Hepatocyte (in vitro differentiated cells): ENCODE results near the gene SGCG. TPM values are rescaled to one million over a fixed set of nuclear protein-coding genes. Genes with fewer than 3 reads are reported as not detected.

ENCODE experiments used
- DNase-seq: peaks from one replicate; pipeline ENCODE4 v3.0.0-alpha.2; 2016; ENCODE audit warnings: low spot score
- H2AFZ ChIP-seq: fragments of 200-600 bp; sonication (generic); 2 replicates; pipeline ENCODE4 v1.6.0; 2016; ENCODE audit warnings: antibody characterized with exemption, mild to moderate bottlenecking
- H3K27ac ChIP-seq: fragments of 200-600 bp; sonication (generic); 2 replicates; pipeline ENCODE4 v1.5.1; 2016; ENCODE audit warnings: mild to moderate bottlenecking
- H3K27me3 ChIP-seq: fragments of 200-600 bp; sonication (generic); 2 replicates; pipeline ENCODE4 v1.6.1; 2016
- H3K36me3 ChIP-seq: fragments of 200-600 bp; sonication (generic); replicated peaks from 2 replicates; pipeline ENCODE4 v1.5.1; 2016; ENCODE audit warnings: low read depth; ENCODE audit not compliant: insufficient read depth
- H3K4me1 ChIP-seq: fragments of 200-600 bp; sonication (generic); 2 replicates; pipeline ENCODE4 v1.5.1; 2016; ENCODE audit warnings: mild to moderate bottlenecking, moderate library complexity; ENCODE audit not compliant: insufficient read depth
- H3K4me2 ChIP-seq: fragments of 200-600 bp; sonication (generic); 2 replicates; pipeline ENCODE4 v1.6.0; 2016
- H3K4me3 ChIP-seq: fragments of 200-600 bp; sonication (generic); 2 replicates; pipeline ENCODE4 v1.5.1; 2016; ENCODE audit warnings: mild to moderate bottlenecking
- H3K79me2 ChIP-seq: fragments of 200-600 bp; sonication (generic); 2 replicates; pipeline ENCODE4 v1.6.0; 2017; ENCODE audit warnings: mild to moderate bottlenecking
- H3K9me2 ChIP-seq: fragments of 200-600 bp; sonication (generic); replicated peaks from 2 replicates; pipeline ENCODE4 v1.6.0; 2017; ENCODE audit warnings: mild to moderate bottlenecking; ENCODE audit not compliant: insufficient read depth
- H3K9me3 ChIP-seq: fragments of 200-600 bp; sonication (generic); 2 replicates; pipeline ENCODE4 v1.5.1; 2016; ENCODE audit warnings: low read depth, mild to moderate bottlenecking
- H4K20me1 ChIP-seq: fragments of 200-600 bp; sonication (generic); 2 replicates; pipeline ENCODE4 v1.6.0; 2016; ENCODE audit warnings: mild to moderate bottlenecking; ENCODE audit not compliant: insufficient read depth, poor library complexity, severe bottlenecking
- CTCF ChIP-seq: fragments of 200-600 bp; sonication (generic); IDR thresholded peaks from 2 replicates; pipeline ENCODE4 v1.5.1; 2016; ENCODE audit warnings: antibody characterized with exemption, mild to moderate bottlenecking; ENCODE audit not compliant: poor library complexity
- EZH2 ChIP-seq: fragments of 200-600 bp; sonication (generic); IDR thresholded peaks from 2 replicates; pipeline ENCODE4 v1.6.1; 2016; ENCODE audit warnings: antibody characterized with exemption, mild to moderate bottlenecking, borderline replicate concordance
- EZH2phosphoT487 ChIP-seq: fragments of 200-600 bp; sonication (generic); IDR thresholded peaks from one replicate; pipeline ENCODE4 v1.6.1; 2018; ENCODE audit warnings: antibody characterized with exemption, mild to moderate bottlenecking, low read depth, moderate library complexity; ENCODE audit not compliant: unreplicated experiment, severe bottlenecking
- WGBS: methylation state at CpG from one replicate; pipeline ENCODE4 v1.1.6; 2016; ENCODE audit warnings: low lambda C conversion rate; ENCODE audit errors: missing lambda C conversion rate; 5-methylcytosine and 5-hydroxymethylcytosine counted together
- polyA plus RNA-seq: library from polyadenylated mRNA; unstranded; fragments of >200 nt; fragmentation: Nextera tagmentation; extraction: Ambion mirVana; gene quantifications from 2 replicates; pipeline ENCODE4 v1.2.1, GENCODE V29; 2016
- total RNA-seq: library from RNA; depleted of rRNA; stranded (reverse); fragments of >200 nt; gene quantifications from 2 replicates; pipeline ENCODE4 v1.2.3, GENCODE V29; 2014

Gene SGCG
- total and polyA plus RNA-seq, 2 experiments from 2014 or later, result 2.7 to 3.1 TPM

- no peaks in the 10 kb centered on the region for H3K27me3 ChIP-seq
- no peaks in the 10 kb centered on the region for H4K20me1 ChIP-seq
- no peaks in the 10 kb centered on the region for H3K9me2 ChIP-seq
- H2AFZ ChIP-seq, result no peak overlapping the region
- no peak overlapping the region for H3K27ac ChIP-seq
- no peaks in the 10 kb centered on the region for H3K9me3 ChIP-seq
- H3K36me3 ChIP-seq, result no peaks in the 10 kb centered on the region
- H3K4me2 ChIP-seq, result no peak overlapping the region
- no peak for DNase-seq
- no peak overlapping the region for H3K4me3 ChIP-seq
- H3K4me1 ChIP-seq, result no peaks in the 10 kb centered on the region
- H3K79me2 ChIP-seq, result no peaks in the 10 kb centered on the region
- TF ChIP-seq CTCF, result no peak
- TF ChIP-seq EZH2phosphoT487, result no peak
- TF ChIP-seq EZH2, result no peak
- 95% methylated on average over 16 of the region's 19 CpGs for WGBS
Measured at GRCh38 chr13:23322353-23323336, 141.9 kb downstream of the SGCG start.

GRCh38 chr13:23323946-23324709, 143.3 kb downstream of the SGCG start:
- no peaks in the 10 kb centered on the region for H3K36me3 ChIP-seq
- no peak overlapping the region for H3K4me2 ChIP-seq
- no peaks in the 10 kb centered on the region for H4K20me1 ChIP-seq
- no peak for DNase-seq
- no peaks in the 10 kb centered on the region for H3K9me2 ChIP-seq
- WGBS, result 79% methylated on average over 17 of the region's 17 CpGs
- no peaks in the 10 kb centered on the region for H3K4me1 ChIP-seq
- no peaks in the 10 kb centered on the region for H3K79me2 ChIP-seq
- TF ChIP-seq CTCF (no peak), EZH2phosphoT487 (no peak), EZH2 (no peak)
- H3K9me3 ChIP-seq, result no peaks in the 10 kb centered on the region
- no peaks in the 10 kb centered on the region for H3K27me3 ChIP-seq
- H2AFZ ChIP-seq, result no peak overlapping the region
- H3K4me3 ChIP-seq, result no peak overlapping the region
- no peak overlapping the region for H3K27ac ChIP-seq

- WGBS, result 76% methylated on average over 2 of the region's 2 CpGs
- H2AFZ ChIP-seq, result no peak overlapping the region
- TF ChIP-seq CTCF (no peak), EZH2 (no peak), EZH2phosphoT487 (no peak)
Measured at GRCh38 chr13:23325191-23325590, 144.4 kb downstream of the SGCG start.

More at GRCh38 chr13:23325191-23325590, 144.4 kb downstream of the SGCG start:
- Histone ChIP-seq H3K9me2 (no peaks in the 10 kb centered on the region), H4K20me1 (no peaks in the 10 kb centered on the region), H3K27me3 (no peaks in the 10 kb centered on the region), H3K4me3 (no peak overlapping the region), H3K4me1 (no peaks in the 10 kb centered on the region), H3K9me3 (no peaks in the 10 kb centered on the region), H3K27ac (no peak overlapping the region), H3K79me2 (no peaks in the 10 kb centered on the region), H3K36me3 (no peaks in the 10 kb centered on the region), H3K4me2 (no peak overlapping the region)
- DNase-seq, result no peak
